Measurements from ENCODE around the gene ACVR2A. TPM values are rescaled to one million over a fixed set of nuclear protein-coding genes. Genes with fewer than 3 reads are reported as not detected.

Gene ACVR2A
- total RNA-seq (12.4 TPM), polyA plus RNA-seq (1 to 10 TPM in 3 of 4 donors, under 1 TPM in 1; 0.87 to 5.2 (median 3.1) TPM)

DNA sequence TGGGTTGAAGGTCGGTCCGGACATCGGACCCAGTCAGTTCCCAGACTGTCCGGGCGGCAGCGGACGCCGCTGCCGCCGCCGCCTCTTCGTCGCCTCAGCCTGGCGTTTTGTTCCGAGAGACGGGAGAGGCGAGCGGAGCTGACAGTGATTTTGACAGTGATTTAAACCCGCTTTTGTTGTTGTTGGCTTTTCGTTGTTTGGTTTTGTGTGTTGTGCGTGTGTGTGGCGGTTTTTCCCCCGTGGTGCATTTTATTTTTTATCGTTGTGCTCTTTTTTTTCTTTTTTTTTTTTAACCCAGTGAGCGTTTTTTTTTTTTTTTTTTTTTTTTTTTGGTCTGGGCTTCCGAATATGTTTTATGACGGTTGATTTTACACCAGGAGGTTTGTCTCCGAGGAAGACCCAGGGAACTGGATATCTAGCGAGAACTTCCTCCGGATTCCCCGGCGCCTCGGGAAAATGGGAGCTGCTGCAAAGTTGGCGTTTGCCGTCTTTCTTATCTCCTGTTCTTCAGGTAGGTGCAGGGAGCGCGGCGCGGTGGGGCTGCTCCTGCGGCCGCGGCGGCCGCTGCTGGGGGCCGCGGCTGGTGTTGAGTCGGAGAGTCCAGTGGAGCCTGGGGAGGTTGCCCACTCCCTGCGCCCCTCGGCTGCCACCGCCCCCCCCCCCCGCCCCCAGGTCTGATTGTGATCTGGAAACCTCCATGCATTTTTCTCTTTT, at the start of gene ACVR2A:
TSS of gene ACVR2A (plus strand) at position 333 of the 714 bp plus-strand sequence. CDS start at position 457, 124 bp downstream.
- ATAC-seq (ENCODE audit: low read depth in 2 of 2) = peak; percentile 14 to 17
- peak; percentile 3 to 48 (median 31) for DNase-seq
- peaks cover 0 to 2% (median 0%) of the 10 kb centered on the region in 7 donors for H3K9me3 Mint-ChIP-seq
- Histone ChIP-seq H3K27ac (ENCODE audit: insufficient read depth, low read length, poor library complexity, severe bottlenecking) (no peak within 1 kb of the TSS), H3K36me3 (ENCODE audit: control insufficient read depth, insufficient read depth, low read length) (no peaks in the 10 kb centered on the region), H3K27me3 (ENCODE audit: control insufficient read depth, insufficient read depth, low read length) (peaks cover 6% of the 10 kb centered on the region), H3K4me3 (ENCODE audit: low read depth, low read length) (peak within 1 kb of the TSS; percentile 94), H3K4me1 (ENCODE audit: control insufficient read depth, insufficient read depth, low read length, poor library complexity, severe bottlenecking) (peaks cover 11% of the 10 kb centered on the region), H3K9me3 (ENCODE audit: control insufficient read depth in 2 of 2, low read length in 2 of 2) (no peaks in the 10 kb centered on the region)
- H3K27me3 Mint-ChIP-seq = peaks cover 62% of the 10 kb centered on the region
- H3K36me3 Mint-ChIP-seq = no peaks in the 10 kb centered on the region
- peak within 1 kb of the TSS; percentile 90 to 93 (median 91) for H3K27ac Mint-ChIP-seq
- peaks cover 12 to 44% (median 29%) of the 10 kb centered on the region in 4 donors for H3K4me1 Mint-ChIP-seq
- H3K4me3 Mint-ChIP-seq = peak within 1 kb of the TSS; percentile 93 to 97 (median 95)

DNA sequence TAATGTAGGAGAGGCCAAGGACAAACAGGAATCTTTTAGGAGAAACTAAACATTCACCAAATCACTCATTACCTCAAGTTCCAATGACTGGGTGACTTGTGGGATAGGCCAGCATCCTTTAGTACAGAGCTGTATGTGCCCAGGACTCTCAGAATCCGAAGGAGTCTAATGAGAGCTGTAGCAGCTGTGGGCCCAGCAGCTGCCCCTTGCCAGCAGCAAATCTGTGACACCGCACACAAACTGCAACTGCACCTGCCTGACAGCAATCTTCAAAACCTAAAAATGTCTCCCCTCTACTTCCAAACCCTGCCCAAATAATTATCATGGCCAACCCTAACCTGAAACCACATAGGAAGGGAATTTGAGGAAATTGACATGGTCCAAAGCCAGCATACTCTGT, 44.5 kb upstream of the ACVR2A start:
- Mint-ChIP-seq H3K27me3 (no peaks in the 10 kb centered on the region), H3K4me1 (peaks cover 0 to 12% (median 8%) of the 10 kb centered on the region in 4 donors), H3K9me3 (no peaks in the 10 kb centered on the region), H3K4me3 (no peak overlapping the region), H3K27ac (no peak overlapping the region), H3K36me3 (no peaks in the 10 kb centered on the region)
- Histone ChIP-seq H3K4me1 (ENCODE audit: control insufficient read depth, insufficient read depth, low read length, poor library complexity, severe bottlenecking) (no peaks in the 10 kb centered on the region), H3K4me3 (ENCODE audit: low read depth, low read length) (no peak overlapping the region), H3K27me3 (ENCODE audit: control insufficient read depth, insufficient read depth, low read length) (no peaks in the 10 kb centered on the region), H3K9me3 (ENCODE audit: control insufficient read depth in 2 of 2, low read length in 2 of 2) (no peaks in the 10 kb centered on the region), H3K36me3 (ENCODE audit: control insufficient read depth, insufficient read depth, low read length) (no peaks in the 10 kb centered on the region), H3K27ac (ENCODE audit: insufficient read depth, low read length, poor library complexity, severe bottlenecking) (no peak overlapping the region)
- DNase-seq (no peak), ATAC-seq (ENCODE audit: low read depth in 2 of 2) (no peak)

DNA sequence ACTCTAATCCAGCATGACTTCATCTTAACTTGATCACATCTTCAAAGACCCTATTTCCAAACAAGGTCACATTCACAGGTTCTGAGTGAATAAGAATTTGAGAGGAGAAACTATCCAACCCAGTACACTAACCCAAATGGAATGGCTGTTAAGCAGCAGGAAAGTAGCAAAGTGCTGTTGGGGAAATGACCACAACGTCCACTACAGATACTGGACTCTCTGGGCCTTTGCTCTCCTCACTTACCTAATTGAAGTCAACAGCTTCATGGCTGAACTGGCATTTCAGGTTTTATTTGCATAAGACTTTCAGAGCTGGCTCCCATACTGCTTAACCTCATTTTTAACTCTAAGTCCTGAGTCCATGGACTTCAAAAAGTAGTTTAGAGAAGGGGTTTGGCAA, 38.0 kb upstream of the ACVR2A start:
- H3K36me3 Mint-ChIP-seq = no peaks in the 10 kb centered on the region

DNA sequence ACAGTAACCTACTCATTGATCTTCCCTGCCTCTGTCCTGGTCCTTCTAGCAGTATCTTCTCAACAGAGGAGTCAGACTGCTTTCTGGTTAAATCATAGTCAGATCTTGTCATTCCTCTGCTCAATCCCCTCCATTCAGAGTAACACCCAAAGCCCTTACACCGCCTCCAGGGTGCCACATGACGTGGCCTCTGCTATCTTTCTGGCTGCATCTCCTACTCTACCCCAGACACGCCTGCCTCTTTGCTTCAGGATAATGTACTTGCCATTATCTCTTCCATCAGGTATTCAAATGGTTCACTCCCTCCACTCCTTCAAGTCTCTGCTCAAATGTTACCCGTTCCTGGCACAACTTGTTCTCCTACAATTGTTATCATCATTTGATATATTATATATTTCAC, 36.3 kb upstream of the ACVR2A start:
- Histone ChIP-seq H3K36me3 (ENCODE audit: control insufficient read depth, insufficient read depth, low read length) (no peaks in the 10 kb centered on the region), H3K27ac (ENCODE audit: insufficient read depth, low read length, poor library complexity, severe bottlenecking) (no peak overlapping the region), H3K27me3 (ENCODE audit: control insufficient read depth, insufficient read depth, low read length) (no peaks in the 10 kb centered on the region), H3K4me3 (ENCODE audit: low read depth, low read length) (no peak overlapping the region), H3K9me3 (ENCODE audit: control insufficient read depth in 2 of 2, low read length in 2 of 2) (no peaks in the 10 kb centered on the region), H3K4me1 (ENCODE audit: control insufficient read depth, insufficient read depth, low read length, poor library complexity, severe bottlenecking) (no peaks in the 10 kb centered on the region)
- Mint-ChIP-seq H3K4me1 (no peaks in the 10 kb centered on the region), H3K9me3 (peaks cover 0 to 2% (median 0%) of the 10 kb centered on the region in 7 donors), H3K27ac (no peak overlapping the region), H3K36me3 (no peaks in the 10 kb centered on the region), H3K4me3 (no peak overlapping the region), H3K27me3 (no peaks in the 10 kb centered on the region)
- ATAC-seq (ENCODE audit: low read depth in 2 of 2) = no peak
- DNase-seq = no peak

More for the DNA sequence above, 38.0 kb upstream of the ACVR2A start:
- H3K27me3 ChIP-seq (ENCODE audit: control insufficient read depth, insufficient read depth, low read length) = no peaks in the 10 kb centered on the region
- Mint-ChIP-seq H3K4me3 (no peak overlapping the region), H3K27ac (no peak overlapping the region), H3K27me3 (no peaks in the 10 kb centered on the region), H3K4me1 (no peaks in the 10 kb centered on the region), H3K9me3 (peaks cover 0 to 2% (median 0%) of the 10 kb centered on the region in 7 donors)
- H3K27ac ChIP-seq (ENCODE audit: insufficient read depth, low read length, poor library complexity, severe bottlenecking) = no peak overlapping the region
- no peak for ATAC-seq (ENCODE audit: low read depth in 2 of 2)
- no peaks in the 10 kb centered on the region for H3K36me3 ChIP-seq (ENCODE audit: control insufficient read depth, insufficient read depth, low read length)
- no peak for DNase-seq
- H3K4me3 ChIP-seq (ENCODE audit: low read depth, low read length) = no peak overlapping the region
- no peaks in the 10 kb centered on the region for H3K9me3 ChIP-seq (ENCODE audit: control insufficient read depth in 2 of 2, low read length in 2 of 2)
- H3K4me1 ChIP-seq (ENCODE audit: control insufficient read depth, insufficient read depth, low read length, poor library complexity, severe bottlenecking) = no peaks in the 10 kb centered on the region

DNA sequence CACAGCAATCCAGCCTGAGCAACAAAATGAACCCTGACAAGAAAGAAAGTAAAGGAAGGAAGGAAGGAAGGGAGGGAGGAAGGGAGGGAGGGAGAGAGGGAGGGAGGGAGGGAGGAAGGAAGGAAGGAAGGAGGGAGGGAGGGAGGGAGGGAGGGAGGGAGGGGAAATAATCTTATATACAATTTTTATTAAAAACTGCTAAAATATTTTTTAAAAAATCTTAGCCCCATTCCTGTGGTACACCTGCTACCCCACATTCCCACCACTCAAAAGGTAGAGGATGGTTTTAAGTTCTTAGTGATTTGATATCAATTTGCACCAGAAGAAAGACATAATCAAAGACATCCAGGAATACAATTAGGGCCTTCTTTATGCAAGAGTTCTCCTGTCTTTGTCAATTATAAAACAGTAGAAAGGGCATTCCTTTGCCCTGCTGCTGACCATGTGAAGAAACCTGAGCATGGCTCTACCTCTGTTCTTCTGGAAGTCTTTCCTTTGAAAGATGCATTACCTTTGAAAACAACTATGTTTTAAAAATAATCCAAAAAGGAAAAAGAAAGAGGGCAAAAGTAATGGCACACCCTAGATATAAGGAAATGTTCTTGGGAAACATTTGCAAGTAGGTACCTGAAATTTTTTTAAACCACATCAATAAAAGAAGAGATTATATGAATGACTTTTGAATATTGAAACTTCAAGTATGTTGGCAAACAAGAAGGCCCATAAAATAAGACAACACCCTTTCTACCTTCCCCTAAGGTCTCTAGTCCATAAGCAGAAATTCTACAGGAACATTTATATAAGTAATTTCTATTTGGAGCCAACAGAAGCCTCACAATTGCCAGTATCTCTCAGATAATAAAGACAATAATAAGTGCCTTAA, 33.7 kb upstream of the ACVR2A start:
- Mint-ChIP-seq H3K36me3 (no peaks in the 10 kb centered on the region), H3K4me1 (no peaks in the 10 kb centered on the region), H3K27me3 (no peaks in the 10 kb centered on the region), H3K9me3 (peaks cover 0 to 2% (median 0%) of the 10 kb centered on the region in 7 donors), H3K27ac (no peak overlapping the region), H3K4me3 (no peak overlapping the region)
- H3K4me3 ChIP-seq (ENCODE audit: low read depth, low read length) = no peak overlapping the region
- DNase-seq (no peak), ATAC-seq (ENCODE audit: low read depth in 2 of 2) (no peak)
- no peaks in the 10 kb centered on the region for H3K36me3 ChIP-seq (ENCODE audit: control insufficient read depth, insufficient read depth, low read length)
- no peaks in the 10 kb centered on the region for H3K4me1 ChIP-seq (ENCODE audit: control insufficient read depth, insufficient read depth, low read length, poor library complexity, severe bottlenecking)
- H3K9me3 ChIP-seq (ENCODE audit: control insufficient read depth in 2 of 2, low read length in 2 of 2) = no peaks in the 10 kb centered on the region
- no peak overlapping the region for H3K27ac ChIP-seq (ENCODE audit: insufficient read depth, low read length, poor library complexity, severe bottlenecking)
- H3K27me3 ChIP-seq (ENCODE audit: control insufficient read depth, insufficient read depth, low read length) = no peaks in the 10 kb centered on the region

DNA sequence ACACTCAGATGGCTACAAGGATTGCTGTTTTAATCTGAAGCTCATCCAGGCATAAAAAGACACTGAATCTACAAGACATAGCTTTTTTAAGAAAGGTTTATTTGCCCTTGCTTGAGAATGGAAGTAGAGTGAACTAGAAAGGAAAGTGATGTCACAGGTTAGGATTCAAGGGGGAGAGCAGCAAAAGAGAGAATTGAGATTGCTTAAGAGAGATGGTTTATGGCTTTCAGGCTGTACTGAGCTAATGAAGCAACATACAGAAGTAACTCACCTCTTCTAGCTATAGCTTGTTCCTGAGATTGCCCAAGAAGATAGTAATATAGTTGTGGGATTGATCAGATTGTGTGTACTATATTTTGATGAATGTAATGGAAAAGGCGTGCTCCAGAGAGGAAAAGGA, 26.1 kb upstream of the ACVR2A start:
- peaks cover 0 to 2% (median 0%) of the 10 kb centered on the region in 4 donors for H3K4me1 Mint-ChIP-seq
- no peak for ATAC-seq (ENCODE audit: low read depth in 2 of 2)
- DNase-seq = no peak
- peaks cover 0 to 7% (median 3%) of the 10 kb centered on the region in 7 donors for H3K9me3 Mint-ChIP-seq
- Histone ChIP-seq H3K4me3 (ENCODE audit: low read depth, low read length) (no peak overlapping the region), H3K36me3 (ENCODE audit: control insufficient read depth, insufficient read depth, low read length) (no peaks in the 10 kb centered on the region), H3K4me1 (ENCODE audit: control insufficient read depth, insufficient read depth, low read length, poor library complexity, severe bottlenecking) (no peaks in the 10 kb centered on the region), H3K9me3 (ENCODE audit: control insufficient read depth in 2 of 2, low read length in 2 of 2) (peaks cover 0 to 4% of the 10 kb centered on the region in 2 experiments), H3K27ac (ENCODE audit: insufficient read depth, low read length, poor library complexity, severe bottlenecking) (no peak overlapping the region), H3K27me3 (ENCODE audit: control insufficient read depth, insufficient read depth, low read length) (peaks cover 6% of the 10 kb centered on the region)
- no peaks in the 10 kb centered on the region for H3K36me3 Mint-ChIP-seq
- no peak overlapping the region for H3K4me3 Mint-ChIP-seq
- peaks cover 14% of the 10 kb centered on the region for H3K27me3 Mint-ChIP-seq
- no peak overlapping the region for H3K27ac Mint-ChIP-seq

DNA sequence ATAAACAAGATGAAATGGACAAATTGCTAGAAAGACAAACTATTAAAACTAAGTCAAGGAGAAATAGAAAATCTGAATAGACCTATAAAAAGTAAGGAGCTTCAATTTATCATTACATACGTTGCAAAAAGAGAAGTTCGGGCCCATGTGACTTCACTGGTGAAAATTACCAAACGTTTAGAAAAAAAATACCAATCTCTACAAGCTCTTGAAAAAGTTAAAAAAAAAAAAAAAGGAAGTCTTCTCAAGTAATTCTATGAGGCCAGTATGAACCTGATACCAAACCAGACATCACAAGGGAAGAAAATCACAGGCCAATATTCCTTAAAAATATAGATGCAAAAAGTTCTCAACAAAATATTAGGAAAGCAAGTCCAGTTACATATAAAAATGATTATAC, 20.2 kb upstream of the ACVR2A start:
- H3K4me1 Mint-ChIP-seq = no peaks in the 10 kb centered on the region
- H3K9me3 ChIP-seq (ENCODE audit: control insufficient read depth in 2 of 2, low read length in 2 of 2) = peaks cover 0 to 4% of the 10 kb centered on the region in 2 experiments
- H3K4me1 ChIP-seq (ENCODE audit: control insufficient read depth, insufficient read depth, low read length, poor library complexity, severe bottlenecking) = no peaks in the 10 kb centered on the region
- H3K27me3 Mint-ChIP-seq = peaks cover 16% of the 10 kb centered on the region
- peaks cover 0 to 9% (median 3%) of the 10 kb centered on the region in 7 donors for H3K9me3 Mint-ChIP-seq
- no peaks in the 10 kb centered on the region for H3K36me3 Mint-ChIP-seq
- no peak overlapping the region for H3K4me3 Mint-ChIP-seq
- no peaks in the 10 kb centered on the region for H3K36me3 ChIP-seq (ENCODE audit: control insufficient read depth, insufficient read depth, low read length)
- H3K27me3 ChIP-seq (ENCODE audit: control insufficient read depth, insufficient read depth, low read length) = peaks cover 9% of the 10 kb centered on the region
- no peak for ATAC-seq (ENCODE audit: low read depth in 2 of 2)
- no peak for DNase-seq
- H3K27ac Mint-ChIP-seq = no peak overlapping the region
- H3K4me3 ChIP-seq (ENCODE audit: low read depth, low read length) = no peak overlapping the region
- no peak overlapping the region for H3K27ac ChIP-seq (ENCODE audit: insufficient read depth, low read length, poor library complexity, severe bottlenecking)

Data from CD4-positive, CD25-positive, alpha-beta regulatory T cell (primary cell).